Measurements from ENCODE around the gene TRAPPC11.

The TRAPPC11 gene

DNA sequence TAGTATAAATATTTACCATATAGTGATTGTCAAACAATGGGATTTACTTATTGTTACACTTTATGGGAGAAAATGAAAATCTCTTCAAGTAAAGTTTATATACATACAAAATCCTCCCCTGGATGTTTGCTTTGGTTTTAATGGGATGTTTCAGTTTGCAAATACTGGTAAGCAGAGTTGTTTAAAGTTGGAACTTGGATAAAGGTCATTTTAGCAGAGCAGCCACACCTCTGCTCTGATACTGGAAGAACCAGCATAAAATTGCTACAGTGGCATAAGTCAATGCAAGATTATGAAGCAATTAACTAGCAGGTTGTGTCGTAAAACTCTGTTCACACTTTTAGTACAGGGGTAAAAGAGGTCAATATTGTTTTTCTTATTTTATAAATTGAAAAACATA is 101.2 kb downstream of the TRAPPC11 start:
- no peak for DNase-seq
